ENCODE data around the gene HSD11B2.

Gene HSD11B2

GRCh38 chr16:67433131-67433719 lies 2.3 kb downstream of the HSD11B2 start:
- DNase-seq (ENCODE audit: low read depth in 2 of 2): no peak

- DNase-seq (ENCODE audit: low read depth in 2 of 2): no peak
Observed at GRCh38 chr16:67435758-67436164, 4.8 kb downstream of the HSD11B2 start.

- DNase-seq (ENCODE audit: low read depth in 2 of 2): no peak
Observed at GRCh38 chr16:67436640-67437193, 5.8 kb downstream of the HSD11B2 start.

- no peak for DNase-seq (ENCODE audit: low read depth in 2 of 2)
Observed at GRCh38 chr16:67437513-67437912, 6.6 kb downstream of the HSD11B2 start.

GRCh38 chr16:67438098-67438791 lies 7.3 kb downstream of the HSD11B2 start:
- no peak for DNase-seq (ENCODE audit: low read depth in 2 of 2)

- no peak for DNase-seq (ENCODE audit: low read depth in 2 of 2)
Observed at GRCh38 chr16:67438824-67439393, 8.0 kb downstream of the HSD11B2 start.

GRCh38 chr16:67441271-67441753 lies 10.4 kb downstream of the HSD11B2 start:
- DNase-seq (ENCODE audit: low read depth in 2 of 2): no peak

GRCh38 chr16:67441907-67442306 lies 11.0 kb downstream of the HSD11B2 start:
- no peak for DNase-seq (ENCODE audit: low read depth in 2 of 2)

GRCh38 chr16:67442581-67443255 lies 11.8 kb downstream of the HSD11B2 start:
- no peak for DNase-seq (ENCODE audit: low read depth in 2 of 2)

GRCh38 chr16:67443265-67443664 lies 12.3 kb downstream of the HSD11B2 start:
- no peak for DNase-seq (ENCODE audit: low read depth in 2 of 2)

- DNase-seq (ENCODE audit: low read depth in 2 of 2): no peak
Observed at GRCh38 chr16:67444259-67445125, 13.6 kb downstream of the HSD11B2 start.

- DNase-seq (ENCODE audit: low read depth in 2 of 2): no peak
Observed at GRCh38 chr16:67445126-67445426, 14.2 kb downstream of the HSD11B2 start.

- no peak for DNase-seq (ENCODE audit: low read depth in 2 of 2)
Observed at GRCh38 chr16:67445441-67445912, 14.6 kb downstream of the HSD11B2 start.

GRCh38 chr16:67445913-67446907 lies 15.3 kb downstream of the HSD11B2 start:
- no peak for DNase-seq (ENCODE audit: low read depth in 2 of 2)

- DNase-seq (ENCODE audit: low read depth in 2 of 2): no peak
Observed at GRCh38 chr16:67446968-67447507, 16.1 kb downstream of the HSD11B2 start.

- no peak for DNase-seq (ENCODE audit: low read depth in 2 of 2)
Observed at GRCh38 chr16:67447508-67448076, 16.7 kb downstream of the HSD11B2 start.

- no peak for DNase-seq (ENCODE audit: low read depth in 2 of 2)
Observed at GRCh38 chr16:67448580-67448979, 17.7 kb downstream of the HSD11B2 start.

GRCh38 chr16:67449336-67449735 lies 18.4 kb downstream of the HSD11B2 start:
- DNase-seq (ENCODE audit: low read depth in 2 of 2): no peak

GRCh38 chr16:67449739-67450138 lies 18.8 kb downstream of the HSD11B2 start:
- no peak for DNase-seq (ENCODE audit: low read depth in 2 of 2)
